ENCODE measurements around the gene DSCAML1. TPM values are rescaled to one million over a fixed set of nuclear protein-coding genes. Genes with fewer than 3 reads are reported as not detected.

The DSCAML1 gene
- total RNA-seq, 1 donor from 2014 or later = 4.0 TPM

DNA sequence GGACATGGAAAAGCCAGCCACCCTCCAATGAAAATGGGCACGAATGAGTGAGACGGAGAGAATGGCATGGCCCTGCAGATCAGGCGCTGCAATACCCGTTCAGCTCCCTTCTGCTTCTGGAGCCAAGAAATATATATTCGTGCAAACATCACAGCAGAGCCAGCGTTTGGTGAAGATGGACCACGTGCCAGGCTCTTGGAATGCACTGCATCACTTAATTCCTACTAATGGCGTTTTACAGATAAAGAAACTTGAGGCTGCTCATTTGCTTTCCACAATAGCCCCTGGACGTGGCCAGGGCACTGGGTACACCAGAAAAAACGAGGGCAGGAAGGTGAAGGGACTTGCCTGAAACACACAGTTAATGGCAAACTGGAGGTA, 29.2 kb upstream of the DSCAML1 start:
- no peak for DNase-seq (ENCODE audit: low read depth)
- TF ChIP-seq, protein P1, sequence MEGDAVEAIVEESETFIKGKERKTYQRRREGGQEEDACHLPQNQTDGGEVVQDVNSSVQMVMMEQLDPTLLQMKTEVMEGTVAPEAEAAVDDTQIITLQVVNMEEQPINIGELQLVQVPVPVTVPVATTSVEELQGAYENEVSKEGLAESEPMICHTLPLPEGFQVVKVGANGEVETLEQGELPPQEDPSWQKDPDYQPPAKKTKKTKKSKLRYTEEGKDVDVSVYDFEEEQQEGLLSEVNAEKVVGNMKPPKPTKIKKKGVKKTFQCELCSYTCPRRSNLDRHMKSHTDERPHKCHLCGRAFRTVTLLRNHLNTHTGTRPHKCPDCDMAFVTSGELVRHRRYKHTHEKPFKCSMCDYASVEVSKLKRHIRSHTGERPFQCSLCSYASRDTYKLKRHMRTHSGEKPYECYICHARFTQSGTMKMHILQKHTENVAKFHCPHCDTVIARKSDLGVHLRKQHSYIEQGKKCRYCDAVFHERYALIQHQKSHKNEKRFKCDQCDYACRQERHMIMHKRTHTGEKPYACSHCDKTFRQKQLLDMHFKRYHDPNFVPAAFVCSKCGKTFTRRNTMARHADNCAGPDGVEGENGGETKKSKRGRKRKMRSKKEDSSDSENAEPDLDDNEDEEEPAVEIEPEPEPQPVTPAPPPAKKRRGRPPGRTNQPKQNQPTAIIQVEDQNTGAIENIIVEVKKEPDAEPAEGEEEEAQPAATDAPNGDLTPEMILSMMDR (conservative IDR thresholded peaks at IDR 0.05; ENCODE audit: low read depth, low read length) = no peak
- H3K4me3 ChIP-seq (ENCODE audit: low read depth, low read length) = peak overlapping the region; percentile 92

GRCh38 chr11:117825538-117826189, 28.6 kb upstream of the DSCAML1 start:
- no peak for DNase-seq (ENCODE audit: low read depth)
- H3K4me3 ChIP-seq (ENCODE audit: low read depth, low read length) = peak overlapping the region; percentile 92
- TF ChIP-seq, protein P1 (conservative IDR thresholded peaks at IDR 0.05; ENCODE audit: low read depth, low read length) = no peak

DNA sequence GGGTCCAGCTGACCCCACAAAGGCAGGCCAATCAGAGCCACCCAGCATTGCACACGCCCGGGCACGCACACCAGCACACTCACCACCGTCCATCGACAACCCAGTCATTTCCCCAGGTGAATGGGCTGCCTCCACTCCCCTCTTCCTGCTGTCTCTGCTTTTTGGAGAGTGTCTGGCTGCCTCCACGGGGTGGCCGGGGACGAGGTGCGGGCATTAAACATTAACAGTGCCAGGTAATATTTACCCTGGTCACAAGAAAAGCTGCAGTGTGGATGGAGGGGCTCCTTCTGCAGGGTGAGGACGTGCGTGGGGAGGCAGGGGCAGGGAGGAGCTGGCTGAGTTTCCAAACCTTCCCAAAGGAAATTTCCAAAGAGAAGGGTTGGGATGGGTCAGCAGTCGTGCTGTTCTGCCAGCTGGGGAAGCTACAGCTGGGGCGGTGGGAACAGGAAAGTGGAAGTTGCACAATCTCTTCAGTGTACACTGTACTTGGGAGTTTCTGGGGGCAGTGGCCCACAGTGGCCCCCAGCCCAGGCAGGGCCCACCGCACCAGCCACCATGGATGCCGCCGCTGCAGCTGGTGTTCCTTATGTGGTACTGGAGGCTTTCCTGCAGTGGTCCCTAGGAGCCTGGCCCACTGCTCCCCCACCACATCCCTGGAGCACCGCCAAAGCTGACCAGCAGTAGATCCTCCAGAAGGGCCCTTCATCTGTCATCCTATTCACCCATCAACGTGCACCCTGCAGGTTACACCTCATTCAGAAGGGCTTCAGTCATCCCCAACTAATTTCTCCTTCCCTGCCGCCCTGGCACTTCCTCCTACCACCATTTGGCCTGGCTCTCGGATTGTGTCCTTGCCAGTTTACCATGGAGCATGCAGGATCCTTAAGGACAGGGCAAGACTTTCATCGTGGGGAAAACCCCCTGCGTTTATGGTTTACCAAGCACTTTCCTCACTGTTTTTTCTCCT, 27.8 kb upstream of the DSCAML1 start, which contains the start of gene FXYD2:
Gene FXYD2 (minus strand): TSS at position 174 of the 967 bp plus-strand sequence. CDS start 66 bp downstream, at position 108.
- TF ChIP-seq, protein P1 (conservative IDR thresholded peaks at IDR 0.05; ENCODE audit: low read depth, low read length) = no peak
- DNase-seq (ENCODE audit: low read depth) = no peak
- H3K4me3 ChIP-seq (ENCODE audit: low read depth, low read length) = peak within 1 kb of the TSS; percentile 92

DNA sequence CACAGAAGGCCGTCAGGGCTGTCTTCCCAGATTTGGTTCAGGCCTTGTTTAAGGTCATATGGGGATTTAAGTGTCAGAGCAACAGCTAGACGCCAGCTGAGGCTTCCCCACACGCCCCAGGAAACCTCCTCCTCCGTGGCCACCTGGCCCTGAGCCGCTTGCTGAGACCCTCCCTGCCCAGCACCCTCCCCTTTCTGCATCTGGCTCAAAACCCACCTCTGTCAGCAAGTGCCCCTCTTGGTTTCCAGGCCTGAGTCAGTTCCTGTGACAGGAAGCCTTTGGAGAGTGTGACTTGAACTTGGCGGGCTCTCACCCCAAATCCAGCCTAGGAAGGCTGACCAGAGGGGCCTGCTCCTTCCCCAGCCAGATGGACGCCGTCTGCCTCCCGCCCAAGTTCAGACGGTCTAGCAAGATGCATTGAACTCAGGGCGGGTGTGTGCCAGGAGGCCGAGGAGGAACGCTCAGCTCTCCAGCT, 27.0 kb upstream of the DSCAML1 start:
- TF ChIP-seq, protein P1 (conservative IDR thresholded peaks at IDR 0.05; ENCODE audit: low read depth, low read length) = no peak
- DNase-seq (ENCODE audit: low read depth) = no peak
- peak overlapping the region; percentile 92 for H3K4me3 ChIP-seq (ENCODE audit: low read depth, low read length)

DNA sequence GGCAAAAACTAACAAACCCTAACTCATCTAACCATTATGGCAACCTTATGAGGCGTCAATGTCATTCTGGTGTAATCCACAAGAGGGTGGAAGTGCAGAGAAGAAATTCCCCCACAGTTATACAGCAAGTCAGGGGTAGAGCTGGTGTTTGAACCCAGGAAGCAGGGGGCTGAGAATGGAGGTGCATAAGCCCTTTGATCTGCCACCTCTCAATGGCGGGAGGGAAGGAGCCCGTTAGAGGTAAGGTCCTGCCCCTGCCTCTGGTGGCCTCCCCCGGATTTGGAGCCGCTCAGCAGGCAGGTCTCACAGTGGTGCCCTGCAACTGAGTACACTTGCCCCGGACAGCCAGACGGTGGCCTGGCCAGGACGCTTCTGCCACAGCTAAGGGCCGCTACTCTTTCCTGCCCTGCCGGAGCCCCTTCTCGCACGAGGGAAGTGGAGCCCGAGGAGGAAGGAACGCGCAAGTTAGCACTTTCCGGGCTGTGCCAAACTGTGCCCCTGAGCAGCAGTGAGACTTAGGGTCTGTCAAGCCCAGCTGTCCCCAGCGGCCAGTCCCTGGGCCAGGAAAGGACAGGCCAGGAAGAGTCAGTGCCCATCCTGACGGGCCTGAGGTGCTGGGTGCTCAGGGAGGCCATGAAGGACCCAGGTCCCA, 26.4 kb upstream of the DSCAML1 start:
- no peak for DNase-seq (ENCODE audit: low read depth)
- TF ChIP-seq, protein P1 (conservative IDR thresholded peaks at IDR 0.05; ENCODE audit: low read depth, low read length) = peak; percentile 47
- H3K4me3 ChIP-seq (ENCODE audit: low read depth, low read length) = peak overlapping the region; percentile 92

DNA sequence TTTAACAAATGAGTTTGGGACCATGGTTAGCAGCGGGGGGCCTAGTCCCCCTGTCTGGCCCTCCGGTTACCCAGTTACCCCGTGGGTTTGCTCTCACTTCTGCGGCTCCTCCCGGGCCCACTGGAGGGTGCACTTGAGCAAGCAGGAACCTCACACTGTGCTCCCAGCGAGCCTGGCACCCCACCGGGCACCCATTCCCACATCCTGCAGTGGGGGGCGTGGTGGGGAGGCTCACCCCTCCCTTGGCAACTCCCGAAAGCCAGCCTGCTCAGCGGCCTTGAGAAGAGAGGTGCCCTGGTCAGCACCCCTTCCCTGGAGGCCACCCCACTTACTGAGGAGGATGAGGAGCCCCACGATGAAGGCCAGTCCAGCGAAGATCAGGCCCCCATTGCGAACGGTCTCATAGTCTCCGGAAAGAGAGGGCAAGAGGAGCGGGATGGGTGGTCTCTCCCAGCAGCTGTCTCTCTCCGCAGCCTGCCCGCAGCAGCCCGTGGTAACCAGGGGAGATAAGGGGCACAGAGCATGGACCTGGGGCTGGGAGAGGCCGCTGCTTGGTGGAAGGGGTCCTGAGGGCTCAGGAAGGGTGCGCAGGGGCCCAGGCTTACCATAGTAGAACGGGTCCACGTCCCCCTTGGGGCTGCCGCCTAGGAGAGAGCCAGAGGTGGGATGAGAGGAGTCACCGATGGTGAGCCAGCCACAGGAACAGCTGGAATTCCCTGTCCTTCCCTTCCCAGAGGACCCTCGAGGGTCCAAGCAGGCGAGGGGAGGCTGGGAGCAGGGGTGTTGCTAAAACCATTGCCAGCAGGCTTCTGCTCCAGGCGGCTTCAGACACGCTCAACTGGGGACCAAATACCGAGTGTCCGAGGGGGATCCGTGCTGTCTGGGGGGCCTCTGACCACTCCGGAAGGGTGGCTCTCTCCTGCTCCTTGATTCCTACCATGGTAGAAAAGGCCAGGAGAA, 25.3 kb upstream of the DSCAML1 start:
- peak overlapping the region; percentile 92 for H3K4me3 ChIP-seq (ENCODE audit: low read depth, low read length)
- no peak for DNase-seq (ENCODE audit: low read depth)
- TF ChIP-seq, protein P1 (conservative IDR thresholded peaks at IDR 0.05; ENCODE audit: low read depth, low read length) = peak; percentile 75
